ENCODE measurements around the gene PKD1L1.
"Not testable (repeated sequence)": the region's sequence is repeated elsewhere in the genome, so short reads cannot be mapped to it uniquely, and the experiment has no call there.

The PKD1L1 gene

GRCh38 chr7:47948141-47948790 lies at the start of gene PKD1L1:
Gene PKD1L1 (minus strand): TSS chr7:47948466. CDS start chr7:47948440, 26 bp downstream.
- no peak for DNase-seq

GRCh38 chr7:47992446-47992845 lies 44.2 kb upstream of the PKD1L1 start:
- no peak for DNase-seq

- no peak for DNase-seq
Observed at GRCh38 chr7:47991741-47992311, 43.6 kb upstream of the PKD1L1 start.

- DNase-seq = no peak
Observed at GRCh38 chr7:47991270-47991669, 43.0 kb upstream of the PKD1L1 start.

GRCh38 chr7:47990592-47990991 lies 42.3 kb upstream of the PKD1L1 start:
- no peak for DNase-seq

GRCh38 chr7:47989607-47990400 lies 41.5 kb upstream of the PKD1L1 start:
- not testable (repeated sequence) for DNase-seq

GRCh38 chr7:47988496-47989386 lies 40.5 kb upstream of the PKD1L1 start:
- DNase-seq = no peak

- DNase-seq = no peak
Observed at GRCh38 chr7:47982610-47983009, 34.3 kb upstream of the PKD1L1 start.

- not testable (repeated sequence) for DNase-seq
Observed at GRCh38 chr7:47980648-47981047, 32.4 kb upstream of the PKD1L1 start.

- DNase-seq = no peak
Observed at GRCh38 chr7:47979832-47980181, 31.5 kb upstream of the PKD1L1 start.

- DNase-seq = no peak
Observed at GRCh38 chr7:47979145-47979831, 31.0 kb upstream of the PKD1L1 start, which contains the start of gene HUS1. Gene HUS1 (minus strand): TSS chr7:47979615. CDS start chr7:47979519, 96 bp downstream.

- DNase-seq = no peak
Observed at GRCh38 chr7:47978790-47979144, 30.5 kb upstream of the PKD1L1 start.

- no peak for DNase-seq
Observed at GRCh38 chr7:47973739-47974138, 25.5 kb upstream of the PKD1L1 start.

GRCh38 chr7:47970761-47971160 lies 22.5 kb upstream of the PKD1L1 start:
- no peak for DNase-seq

GRCh38 chr7:47968847-47969774 lies 20.8 kb upstream of the PKD1L1 start:
- DNase-seq = no peak

- DNase-seq = no peak
Observed at GRCh38 chr7:47967708-47968107, 19.4 kb upstream of the PKD1L1 start.

GRCh38 chr7:47967123-47967522 lies 18.9 kb upstream of the PKD1L1 start:
- no peak for DNase-seq

GRCh38 chr7:47965456-47965855 lies 17.2 kb upstream of the PKD1L1 start:
- DNase-seq = no peak

- no peak for DNase-seq
Observed at GRCh38 chr7:47962262-47962661, 14.0 kb upstream of the PKD1L1 start.

- no peak for DNase-seq
Observed at GRCh38 chr7:47957156-47957555, 8.9 kb upstream of the PKD1L1 start.

GRCh38 chr7:47956220-47956619 lies 8.0 kb upstream of the PKD1L1 start:
- DNase-seq = no peak
